GM12801 (cell line): Measurements from ENCODE around the gene ELMO1.

Experiments
- CTCF ChIP-seq: IDR thresholded peaks from one replicate; pipeline ENCODE4 v1.5.1; 2011; ENCODE audit warnings: control low read depth; ENCODE audit not compliant: insufficient read length; ENCODE audit errors: extremely low read depth

Gene ELMO1

GRCh38 chr7:37225285-37225969, 223.2 kb downstream of the ELMO1 start:
- no peak for TF ChIP-seq CTCF

GRCh38 chr7:37224746-37225145, 223.9 kb downstream of the ELMO1 start:
- no peak for TF ChIP-seq CTCF

DNA sequence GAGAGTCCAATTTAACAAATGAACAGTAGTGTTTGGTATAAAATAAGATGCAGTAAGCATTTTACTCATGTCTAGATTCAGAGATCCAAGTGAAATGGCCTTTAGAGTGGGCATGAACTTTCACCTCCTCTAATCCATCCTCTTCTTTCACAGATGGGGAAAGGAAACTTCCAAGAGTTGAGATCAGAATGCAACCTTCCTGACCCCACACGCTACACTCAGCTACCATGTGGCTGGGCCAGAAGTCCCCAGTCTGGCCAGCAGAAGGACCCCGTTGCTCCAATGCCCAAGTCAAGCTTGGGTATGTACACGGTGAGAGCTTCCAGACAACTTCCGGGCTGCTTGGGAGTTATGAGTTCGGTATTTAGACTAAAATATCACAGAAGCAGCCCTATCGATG, 228.0 kb downstream of the ELMO1 start:
- TF ChIP-seq CTCF = no peak

GRCh38 chr7:37218956-37219355, 229.7 kb downstream of the ELMO1 start:
- no peak for TF ChIP-seq CTCF

- no peak for TF ChIP-seq CTCF
Measured at GRCh38 chr7:37216923-37217322, 231.7 kb downstream of the ELMO1 start.

GRCh38 chr7:37216156-37216852, 232.4 kb downstream of the ELMO1 start:
- no peak for TF ChIP-seq CTCF

DNA sequence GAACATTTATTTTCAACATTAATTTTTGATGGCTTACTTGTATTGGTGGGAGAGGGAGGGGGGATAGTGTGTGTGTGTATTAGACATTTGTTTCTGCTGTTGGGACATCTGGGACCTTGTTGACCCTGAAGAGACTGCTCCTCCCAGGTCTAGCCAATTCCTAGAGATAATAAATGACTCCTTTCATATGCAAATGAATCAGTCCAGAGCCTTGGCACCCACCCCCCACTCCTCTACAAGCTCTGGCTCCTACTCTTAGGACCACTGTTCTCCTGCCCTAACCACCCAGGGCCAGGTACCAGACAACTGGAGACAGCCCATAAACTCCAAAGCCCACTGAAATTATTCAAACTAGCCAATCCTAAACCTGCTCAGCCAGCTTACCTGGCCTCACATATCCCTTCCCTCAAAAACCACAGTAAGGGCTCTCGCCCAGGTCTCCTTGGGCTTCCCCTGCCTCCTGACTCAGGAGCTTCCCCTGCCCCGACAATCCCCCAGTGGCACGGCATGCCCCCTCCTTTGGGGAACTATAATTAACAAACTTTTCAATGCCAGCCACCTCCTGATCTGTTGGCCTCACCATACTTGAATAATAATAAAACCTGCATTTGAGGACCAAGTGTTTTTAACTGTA, 233.3 kb downstream of the ELMO1 start:
- no peak for TF ChIP-seq CTCF
